A549 (cell line): ENCODE measurements around the gene PLXNB3. TPM values are rescaled to one million over a fixed set of nuclear protein-coding genes. Genes with fewer than 3 reads are reported as not detected.

Experiments used
- ATAC-seq, 2 experiments: fragments of 200-7000 bp in 1 of 2; fragments of >200 bp in 1 of 2; cut with Nextera tagmentation in 1 of 2; cut with Tn5 transposase in 1 of 2; 3 replicates each; pipeline versions ENCODE4 v1.8.0 to v1.9.1; 2018 to 2020; ENCODE audit warnings: mild to moderate bottlenecking in 1 of 2, moderate library complexity in 1 of 2
- CTCF ChIA-PET: fragments of 300-600 bp; sonication (Branson Sonifier 250); formaldehyde crosslinking; extraction: SDS; loops from one replicate; lab custom pipeline; 2021; ENCODE audit warnings: antibody characterized with exemption, inconsistent platforms; lab: Yijun Ruan, JAX
- POLR2A ChIA-PET: fragments of 350-600 bp; formaldehyde crosslinking; extraction: SDS; loops from one replicate; lab custom pipeline; 2021; ENCODE audit warnings: antibody characterized with exemption, inconsistent platforms; lab: Yijun Ruan, JAX
- DNase-seq, 2 experiments: peaks; one replicate each; pipeline versions ENCODE4 v3.0.0 to v3.0.0-alpha.2; 2011 to 2016; ENCODE audit warnings: low read depth in 1 of 2, low spot score in 1 of 2
- FAIRE-seq: peaks from 2 replicates; lab custom pipeline; 2011; peaks lifted over from hg19 to GRCh38; lab: Jason Lieb, UNC
- H3K27ac ChIP-seq, 2 experiments: fragments of >200 bp; sonication (Bioruptor Twin); formaldehyde crosslinking; 3 replicates each; pipeline ENCODE4 v1.5.1; 2016 to 2017
- H3K4me1 ChIP-seq: fragments of >200 bp; sonication (Bioruptor Twin); formaldehyde crosslinking; 3 replicates; pipeline ENCODE4 v1.6.1; 2016
- H3K4me2 ChIP-seq: fragments of >200 bp; sonication (Bioruptor Twin); formaldehyde crosslinking; 3 replicates; pipeline ENCODE4 v1.6.1; 2016
- H3K4me3 ChIP-seq: fragments of >200 bp; sonication (Bioruptor Twin); formaldehyde crosslinking; 3 replicates; pipeline ENCODE4 v1.5.1; 2016
- H3K9me3 ChIP-seq: fragments of >200 bp; sonication (Bioruptor Twin); formaldehyde crosslinking; 3 replicates; pipeline ENCODE4 v1.6.1; 2016
- ATOH8 ChIP-seq: fragments of 250-450 bp; sonication (Bioruptor Pico); IDR thresholded peaks from 2 replicates; pipeline ENCODE4 v1.5.0; 2020; ENCODE audit warnings: low read depth, mild to moderate bottlenecking, moderate library complexity
- BHLHE40 ChIP-seq: IDR thresholded peaks from 2 replicates; pipeline ENCODE4 v1.6.1; 2012; ENCODE audit warnings: low read depth, low read length, inconsistent platforms
- CEBPB ChIP-seq, 2 experiments: fragments of >200 bp in 1 of 2; sonication (Bioruptor Twin) in 1 of 2; formaldehyde crosslinking in 1 of 2; IDR thresholded peaks; 2 replicates each; pipeline ENCODE4 v1.6.1; 2012 to 2016
- CHD2 ChIP-seq: fragments of 150-350 bp; IDR thresholded peaks from 2 replicates; pipeline ENCODE4 v1.6.1; 2014; ENCODE audit warnings: low read length; ENCODE audit not compliant: partially characterized antibody
- CHD4 ChIP-seq: fragments of 200-600 bp; sonication (generic); IDR thresholded peaks from 2 replicates; pipeline ENCODE4 v1.6.1; 2016; ENCODE audit warnings: antibody characterized with exemption, mild to moderate bottlenecking, borderline replicate concordance
- CTCF ChIP-seq: fragments of >200 bp; sonication (Bioruptor Twin); formaldehyde crosslinking; IDR thresholded peaks from 3 replicates; pipeline ENCODE4 v1.5.1; 2016
- ELK1 ChIP-seq: fragments of 150-350 bp; IDR thresholded peaks from 2 replicates; pipeline ENCODE4 v1.6.1; 2014; ENCODE audit warnings: low read depth, mild to moderate bottlenecking, low read length
- ESRRA ChIP-seq: fragments of 150-350 bp; IDR thresholded peaks from 2 replicates; pipeline ENCODE4 v1.6.1; 2014; ENCODE audit warnings: mild to moderate bottlenecking, low read length, borderline replicate concordance
- FOSB ChIP-seq: fragments of 250-450 bp; sonication (Bioruptor Pico); IDR thresholded peaks from 2 replicates; pipeline ENCODE4 v1.5.0; 2020; ENCODE audit warnings: mild to moderate bottlenecking, moderate library complexity
- FOXS1 ChIP-seq: fragments of 250-450 bp; sonication (Bioruptor Pico); IDR thresholded peaks from 2 replicates; pipeline ENCODE4 v1.5.0; 2020; ENCODE audit warnings: mild to moderate bottlenecking, moderate library complexity
- GATA3 ChIP-seq: IDR thresholded peaks from 2 replicates; pipeline ENCODE4 v1.6.1; 2012; ENCODE audit warnings: borderline replicate concordance
- HEYL ChIP-seq: fragments of 250-450 bp; sonication (Bioruptor Pico); IDR thresholded peaks from 2 replicates; pipeline ENCODE4 v1.8.0; 2021; ENCODE audit warnings: mild to moderate bottlenecking, moderate library complexity
- HOXA7 ChIP-seq: fragments of 250-450 bp; sonication (Bioruptor Pico); IDR thresholded peaks from 2 replicates; pipeline ENCODE4 v1.5.0; 2020; ENCODE audit warnings: mild to moderate bottlenecking, moderate library complexity
- HOXB5 ChIP-seq: fragments of 250-450 bp; sonication (Bioruptor Pico); IDR thresholded peaks from 2 replicates; pipeline ENCODE4 v1.5.0; 2020; ENCODE audit warnings: mild to moderate bottlenecking, moderate library complexity
- JUNB ChIP-seq: fragments of >200 bp; sonication (Bioruptor Twin); formaldehyde crosslinking; IDR thresholded peaks from 2 replicates; pipeline ENCODE4 v1.6.1; 2016
- KDM1A ChIP-seq: fragments of 200-600 bp; sonication (generic); IDR thresholded peaks from 2 replicates; pipeline ENCODE4 v1.6.1; 2016; ENCODE audit warnings: low read depth, mild to moderate bottlenecking
- MAX ChIP-seq: IDR thresholded peaks from 2 replicates; pipeline ENCODE4 v1.6.1; 2012
- NR3C1 ChIP-seq: fragments of >200 bp; sonication (Bioruptor Twin); formaldehyde crosslinking; IDR thresholded peaks from 3 replicates; pipeline ENCODE4 v1.6.1; 2017
- POLR2A ChIP-seq: IDR thresholded peaks from 2 replicates; pipeline ENCODE4 v1.6.1; 2012; ENCODE audit warnings: mild to moderate bottlenecking, low read length
- RARB ChIP-seq: fragments of 250-450 bp; sonication (Bioruptor Pico); IDR thresholded peaks from 2 replicates; pipeline ENCODE4 v1.8.0; 2021; ENCODE audit warnings: mild to moderate bottlenecking, moderate library complexity
- RCOR1 ChIP-seq: fragments of 150-350 bp; IDR thresholded peaks from 2 replicates; pipeline ENCODE4 v1.6.1; 2014; ENCODE audit warnings: antibody characterized with exemption, low read length, low read depth
- REST ChIP-seq: fragments of 200-600 bp; sonication (generic); IDR thresholded peaks from 2 replicates; pipeline ENCODE4 v1.6.1; 2016; ENCODE audit warnings: antibody characterized with exemption, mild to moderate bottlenecking, moderate library complexity
- SMC3 ChIP-seq: fragments of >200 bp; sonication (Bioruptor Twin); formaldehyde crosslinking; IDR thresholded peaks from 3 replicates; pipeline ENCODE4 v1.6.1; 2018; ENCODE audit warnings: inconsistent platforms
- TP53 ChIP-seq: fragments of 250-450 bp; sonication (Bioruptor Pico); IDR thresholded peaks from 2 replicates; pipeline ENCODE4 v1.5.0; 2021; ENCODE audit warnings: mild to moderate bottlenecking, moderate library complexity
- ZC3H11A ChIP-seq: fragments of 450-650 bp; IDR thresholded peaks from 2 replicates; pipeline ENCODE4 v1.6.1; 2014; ENCODE audit warnings: antibody characterized with exemption, mild to moderate bottlenecking
- ZFP36 ChIP-seq: fragments of 450-650 bp; IDR thresholded peaks from 2 replicates; pipeline ENCODE4 v1.6.1; 2014; ENCODE audit warnings: borderline replicate concordance; ENCODE audit not compliant: partially characterized antibody
- ZNF302 ChIP-seq: fragments of 250-450 bp; sonication (Bioruptor Pico); IDR thresholded peaks from 2 replicates; pipeline ENCODE4 v1.9.0; 2021; ENCODE audit warnings: inconsistent platforms, mild to moderate bottlenecking, moderate library complexity
- WGBS: methylation state at CpG from one replicate; pipeline ENCODE4 v1.1.6; 2017; ENCODE audit errors: missing lambda C conversion rate; 5-methylcytosine and 5-hydroxymethylcytosine counted together
- polyA plus RNA-seq, 4 experiments: library from polyadenylated mRNA; depleted of rRNA in 3 of 4; stranded (reverse); fragments of >200 nt; fragmentation: RNase III in 1 of 4; extraction: RNeasy Plus Mini Kit Qiagen cat#74134 plus additional on column Dnase treatment in 1 of 4; gene quantifications; 2 replicates in 3 of 4; 3 replicates in 1 of 4; pipeline ENCODE4 v1.2.3, GENCODE V29; 2011 to 2017

The PLXNB3 gene
- polyA plus RNA-seq, 2 of the 4 experiments (the other 2 are of a cell fraction), result 1.1 to 2.5 TPM

GRCh38 chrX:153797415-153798015, 33.5 kb downstream of the PLXNB3 start:
- ATAC-seq (no peak), FAIRE-seq (no peak), DNase-seq (no peak)
- no peak for TF ChIP-seq MAX
- TF ChIP-seq KDM1A, result no peak
- no peak for TF ChIP-seq TP53 (CRISPR knock-in tag)
- no peak for TF ChIP-seq ESRRA
- no peak for TF ChIP-seq RARB (CRISPR knock-in tag)
- no peak for TF ChIP-seq ZC3H11A
- no peak for TF ChIP-seq CTCF
- TF ChIP-seq RCOR1, result no peak
- no peak for TF ChIP-seq HOXB5 (CRISPR knock-in tag)
- TF ChIP-seq HOXA7, result no peak
- no peak for TF ChIP-seq JUNB
- TF ChIP-seq BHLHE40, result no peak
- TF ChIP-seq ZNF302 (CRISPR knock-in tag), result no peak
- Histone ChIP-seq H3K4me1 (peaks cover 14% of the 10 kb centered on the region; the same call in 2 of the 3 replicates), H3K27ac (no peak overlapping the region), H3K4me2 (no peak overlapping the region), H3K4me3 (no peak overlapping the region), H3K9me3 (no peaks in the 10 kb centered on the region)
- ChIA-PET CTCF (no interaction called here), POLR2A (interaction anchor here (0.5 kb wide), 1 partner anchor 21 kb away, joined by 6 read pairs; no protein-coding TSS in a partner anchor)
- WGBS, result 93% methylated on average over 3 of the region's 15 CpGs

GRCh38 chrX:153799326-153799725, 35.3 kb downstream of the PLXNB3 start:
- no peaks in the 10 kb centered on the region for H3K9me3 ChIP-seq
- 93% methylated on average over 4 of the region's 5 CpGs for WGBS
- peaks cover 8% of the 10 kb centered on the region; the same call in 1 of the 3 replicates for H3K4me1 ChIP-seq
- H3K4me2 ChIP-seq, result no peak overlapping the region
- POLR2A ChIA-PET, result no interaction called here
- FAIRE-seq (peak; percentile 46), DNase-seq (no peak), ATAC-seq (no peak)
- CTCF ChIA-PET, result interaction anchor here (1.4 kb wide), 1 partner anchor 85 kb away, joined by 4 read pairs; no protein-coding TSS in a partner anchor
- H3K4me3 ChIP-seq, result no peak overlapping the region
- no peak for TF ChIP-seq CHD2
- no peak for TF ChIP-seq ESRRA
- no peak for TF ChIP-seq MAX
- TF ChIP-seq ATOH8 (CRISPR knock-in tag), result no peak
- no peak for TF ChIP-seq HOXB5 (CRISPR knock-in tag)
- no peak for TF ChIP-seq HEYL
- TF ChIP-seq HOXA7, result no peak
- TF ChIP-seq SMC3, result no peak
- no peak for TF ChIP-seq CEBPB (IDR thresholded peaks at IDR 0.05)
- no peak for TF ChIP-seq CHD4
- no peak for TF ChIP-seq JUNB
- no peak for TF ChIP-seq NR3C1
- TF ChIP-seq ZC3H11A, result no peak
- TF ChIP-seq REST, result no peak
- no peak for TF ChIP-seq FOXS1 (CRISPR knock-in tag)
- no peak for TF ChIP-seq ZFP36
- TF ChIP-seq POLR2A, result no peak
- no peak for TF ChIP-seq ELK1
- no peak for TF ChIP-seq GATA3
- no peak for TF ChIP-seq FOSB (CRISPR knock-in tag)
- TF ChIP-seq, all 56 proteins: peak for 0
- no peak overlapping the region for H3K27ac ChIP-seq
